GM18507 (cell line): ENCODE measurements around the gene S100A14.

Source experiments
- DNase-seq: peaks from one replicate; pipeline ENCODE4 v3.0.0; 2011; ENCODE audit warnings: low read depth; ENCODE audit not compliant: insufficient read length; ENCODE audit errors: extremely low spot score
- FAIRE-seq: peaks from 2 replicates; lab custom pipeline; 2011; peaks lifted over from hg19 to GRCh38; lab: Jason Lieb, UNC

The S100A14 gene

DNA sequence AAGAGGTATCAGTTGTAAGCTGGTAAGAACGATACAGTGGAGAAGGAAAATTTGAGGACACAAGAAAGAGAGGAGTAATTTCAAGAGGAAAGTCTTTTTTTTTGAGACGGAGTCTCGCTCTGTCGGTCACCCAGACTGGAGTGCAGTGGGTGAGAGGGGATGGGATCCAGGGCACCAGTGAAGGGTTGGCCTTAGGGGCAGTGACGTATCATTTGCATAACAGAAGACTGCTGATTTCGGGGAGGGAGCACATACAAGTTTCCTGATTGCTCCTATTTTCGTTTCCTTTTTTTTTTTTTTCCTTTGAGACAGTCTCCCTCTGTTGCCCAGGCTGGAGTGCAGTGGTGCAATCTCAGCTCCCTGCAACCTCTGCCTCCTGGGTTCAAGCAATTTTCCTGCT is 7.0 kb upstream of the S100A14 start:
- FAIRE-seq (no peak), DNase-seq (no peak)

DNA sequence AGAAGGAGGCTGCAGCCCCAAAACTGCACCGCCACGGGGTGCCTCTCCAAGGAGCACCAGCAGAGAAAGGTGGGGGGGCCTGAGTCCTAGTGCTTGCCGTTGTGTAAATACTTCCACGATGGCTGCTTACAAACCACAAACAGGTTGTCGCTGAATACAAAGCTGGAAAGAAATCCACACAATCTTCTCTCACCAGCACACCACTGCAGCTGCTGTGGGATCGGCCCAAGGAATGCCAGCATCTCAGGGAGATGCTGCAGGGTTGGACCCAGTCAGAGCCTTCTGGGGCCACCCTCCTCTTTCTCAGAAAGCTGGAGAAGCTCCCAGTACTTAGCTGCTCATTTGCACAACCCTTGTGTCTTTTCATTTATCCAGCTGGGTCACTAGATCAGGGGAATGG is 3.0 kb upstream of the S100A14 start:
- FAIRE-seq, result no peak
- DNase-seq, result no peak

DNA sequence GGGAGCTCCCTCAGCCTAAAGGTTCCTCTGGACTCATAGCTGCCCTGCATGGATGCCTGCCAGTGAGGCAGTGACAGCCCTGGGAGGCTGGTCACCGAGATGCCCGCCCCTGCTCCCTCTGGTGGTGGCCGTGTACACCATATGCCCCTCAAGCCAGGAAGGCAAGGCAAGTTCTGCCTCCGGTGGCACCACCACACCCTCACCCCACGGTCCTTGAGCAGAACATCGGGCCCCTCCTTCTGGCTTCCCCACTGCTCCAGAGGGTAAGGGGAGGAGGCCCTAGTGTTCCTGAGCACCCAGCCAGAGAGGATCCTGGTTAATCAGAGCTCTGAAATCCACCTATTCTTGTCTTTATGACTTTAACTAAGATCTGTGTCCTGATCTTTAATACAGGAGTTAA is 1.5 kb upstream of the S100A14 start:
- DNase-seq (peak; percentile 58), FAIRE-seq (peak; percentile 75)

DNA sequence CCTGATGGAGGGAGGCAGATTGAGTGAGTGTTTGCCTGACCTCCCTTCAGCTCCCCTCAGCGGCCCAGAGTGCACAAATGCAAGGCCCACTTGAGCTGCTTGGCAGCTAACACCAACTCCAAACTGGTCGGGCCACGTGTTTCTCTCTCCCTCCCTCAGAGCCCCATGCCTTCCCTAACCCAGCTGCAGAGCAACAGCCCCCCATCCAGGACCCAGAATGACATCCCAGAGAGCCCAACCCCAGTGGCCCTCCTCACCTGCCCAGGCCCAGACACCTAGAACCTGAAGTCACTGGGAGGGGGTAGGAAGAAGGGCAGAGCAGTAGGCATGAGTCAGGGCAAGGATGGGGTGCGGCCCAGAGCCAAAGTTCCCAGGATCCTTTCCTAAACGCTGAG is 789 bp upstream of the S100A14 start:
- FAIRE-seq, result no peak

DNA sequence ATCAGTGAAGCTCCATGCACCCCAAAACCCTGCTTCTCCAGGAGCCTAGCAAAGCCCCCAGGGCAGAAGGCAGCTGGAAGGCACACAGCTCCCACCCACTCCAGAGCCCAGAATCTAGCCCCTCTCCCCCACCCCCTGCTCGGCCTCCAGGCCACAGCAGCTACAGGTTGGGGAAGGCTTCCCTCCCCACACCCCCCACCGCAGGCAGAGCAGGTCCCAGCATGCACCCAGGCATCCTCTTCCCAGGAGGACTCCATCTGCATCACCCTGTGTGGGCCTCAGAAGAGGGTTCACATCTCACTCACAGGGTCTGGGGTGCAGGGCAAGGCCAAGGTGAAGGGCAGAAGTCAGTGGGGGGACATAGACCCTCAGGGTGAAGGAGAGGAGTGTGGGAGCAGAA is 719 bp downstream of the S100A14 start:
- FAIRE-seq (no peak), DNase-seq (no peak)

More for the DNA sequence above, 789 bp upstream of the S100A14 start:
- no peak for DNase-seq

DNA sequence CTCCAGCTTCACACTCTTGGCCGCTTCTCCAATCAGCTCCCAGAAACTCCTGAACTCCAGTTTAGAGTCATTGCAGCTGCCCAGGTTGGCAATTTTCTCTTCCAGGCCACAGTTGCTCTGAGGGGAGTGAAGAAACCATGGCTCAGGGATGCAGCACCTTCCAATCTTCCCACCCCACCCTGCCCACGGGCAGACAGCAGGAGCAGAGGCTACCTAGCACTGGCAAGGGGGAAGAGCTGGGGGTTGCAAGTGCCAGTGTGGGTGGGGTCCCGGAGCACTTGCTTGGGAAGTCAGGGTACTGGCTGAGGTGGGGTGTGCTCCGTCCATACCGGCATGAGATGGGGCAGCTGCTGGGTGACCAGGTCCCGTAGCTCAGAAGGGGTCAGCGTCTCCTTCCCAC is 1.2 kb downstream of the S100A14 start:
- no peak for DNase-seq
- no peak for FAIRE-seq

DNA sequence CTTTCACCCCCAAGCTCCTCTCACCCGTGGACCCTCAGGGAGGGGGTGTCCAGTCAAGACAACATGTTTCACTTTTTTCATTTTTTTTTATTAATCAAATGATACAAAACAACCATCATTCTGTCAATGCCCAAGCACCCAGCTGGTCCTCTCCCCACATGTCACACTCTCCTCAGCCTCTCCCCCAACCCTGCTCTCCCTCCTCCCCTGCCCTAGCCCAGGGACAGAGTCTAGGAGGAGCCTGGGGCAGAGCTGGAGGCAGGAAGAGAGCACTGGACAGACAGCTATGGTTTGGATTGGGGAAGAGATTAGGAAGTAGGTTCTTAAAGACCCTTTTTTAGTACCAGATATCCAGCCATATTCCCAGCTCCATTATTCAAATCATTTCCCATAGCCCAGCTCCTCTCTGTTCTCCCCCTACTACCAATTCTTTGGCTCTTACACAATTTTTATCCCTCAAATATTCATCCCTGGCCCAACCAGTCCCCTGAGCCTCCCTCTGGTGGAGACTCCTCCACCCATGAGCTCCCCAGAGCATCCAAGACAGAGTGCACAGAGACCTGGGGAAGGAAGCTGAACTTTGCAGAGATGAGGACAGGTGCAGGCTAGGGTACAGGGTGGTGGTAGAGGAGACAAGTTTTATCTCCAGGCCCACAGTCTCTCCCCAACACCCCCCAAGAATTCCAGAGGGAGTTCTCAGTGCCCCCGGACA is 1.8 kb downstream of the S100A14 start:
- FAIRE-seq (no peak), DNase-seq (no peak)

DNA sequence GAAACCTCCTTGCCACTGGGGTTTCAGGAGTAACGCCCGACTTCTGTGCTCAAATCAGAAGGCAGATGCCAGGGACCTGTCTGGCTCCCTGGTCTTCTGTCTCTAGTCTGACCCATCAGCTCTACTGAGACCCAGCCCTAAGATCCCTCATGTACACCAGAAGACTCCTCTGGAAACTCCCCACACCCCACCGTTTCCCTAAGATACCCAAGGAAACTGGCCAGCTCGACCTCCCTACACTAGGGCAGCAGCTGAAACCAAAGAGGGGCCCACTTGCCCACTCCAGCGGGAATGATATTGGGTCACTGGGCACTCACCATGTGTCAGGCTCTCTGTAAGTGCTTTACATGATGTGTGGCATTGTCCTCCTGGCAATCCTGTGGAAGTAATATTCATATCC is 2.7 kb downstream of the S100A14 start:
- no peak for FAIRE-seq
- no peak for DNase-seq

DNA sequence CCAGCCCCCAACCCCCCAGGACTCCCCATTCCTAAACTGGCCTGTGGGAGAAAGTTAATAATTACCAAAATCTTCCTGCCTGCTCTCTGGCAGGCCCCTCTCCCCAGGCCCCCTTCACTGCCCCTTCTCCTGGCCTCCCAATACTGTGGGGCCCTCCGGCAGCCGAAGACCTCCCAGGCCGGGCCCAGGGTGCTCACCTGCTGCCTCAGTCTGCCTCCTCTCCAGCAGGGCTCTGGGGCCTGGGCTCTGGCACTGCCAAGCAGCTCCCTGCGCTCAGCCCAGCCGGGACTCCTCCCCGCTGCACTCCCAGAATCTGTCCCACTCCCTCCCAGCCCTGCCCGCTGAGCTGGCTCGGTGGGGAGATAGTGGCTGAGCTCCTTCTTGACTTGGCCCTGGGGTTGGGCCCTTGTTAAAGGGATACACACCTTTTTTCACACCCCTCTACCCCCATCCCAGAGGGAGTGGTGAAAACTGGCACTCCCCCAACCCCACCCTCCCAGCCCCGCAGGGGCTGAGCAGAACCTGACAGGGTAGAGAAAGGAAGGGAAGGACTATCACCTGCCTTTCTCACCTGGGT is 3.3 kb downstream of the S100A14 start, which contains the start of gene S100A16:
Gene S100A16 (minus strand): TSS at position 383 of the 577 bp plus-strand sequence. CDS start 4,986 bp downstream, outside the sequence.
- no peak for DNase-seq
- no peak for FAIRE-seq

DNA sequence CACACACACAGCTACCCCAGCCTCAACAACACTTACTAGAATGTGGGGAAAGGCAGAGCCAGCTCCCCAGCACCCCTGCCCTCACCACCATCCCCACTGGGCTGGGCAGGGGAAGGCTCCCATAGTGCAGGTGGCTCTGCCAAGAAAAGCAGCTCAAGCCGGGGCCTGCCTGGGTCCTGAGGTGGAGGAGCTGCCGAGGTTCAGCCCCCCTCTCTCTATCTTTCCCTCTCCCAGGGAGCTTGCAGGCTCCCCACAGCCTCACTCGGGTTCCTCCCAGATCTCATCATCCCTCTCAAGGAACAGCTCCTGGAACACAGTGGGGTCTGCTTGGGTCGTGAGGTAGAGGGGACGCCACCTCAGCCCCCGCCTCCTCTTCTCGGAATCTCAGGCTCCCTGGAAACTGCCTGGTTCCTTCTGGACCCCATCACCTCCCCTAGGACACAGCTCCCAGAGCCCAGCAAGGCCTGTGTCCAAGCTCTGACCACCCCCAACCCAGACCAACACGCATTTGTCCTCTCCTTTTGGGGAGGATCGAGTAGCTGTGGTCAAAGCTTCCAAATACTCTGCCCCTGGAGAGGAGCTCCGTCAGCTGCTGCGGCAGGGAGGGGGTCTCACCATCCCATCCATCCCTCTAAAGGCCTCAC is 3.9 kb downstream of the S100A14 start:
- no peak for DNase-seq
- FAIRE-seq, result no peak

DNA sequence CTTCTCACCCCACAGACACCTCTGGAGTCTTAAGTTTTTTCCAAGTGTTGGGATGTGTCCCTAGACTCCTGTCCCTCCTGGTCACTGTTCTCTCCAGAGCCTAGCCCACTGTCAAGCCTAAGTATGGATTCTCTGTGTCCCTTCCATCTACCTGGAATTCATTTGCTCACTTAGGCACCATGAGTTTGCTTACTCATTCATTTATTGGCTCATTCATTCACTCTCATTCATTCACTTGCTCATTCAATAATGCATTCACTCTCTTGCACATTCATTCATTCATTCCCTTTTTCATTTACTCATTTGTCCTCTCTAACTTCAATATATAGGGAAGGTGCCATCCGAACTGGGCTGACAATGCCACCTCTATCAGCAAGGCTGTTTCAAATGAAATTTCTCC is 4.8 kb downstream of the S100A14 start:
- DNase-seq, result no peak
- no peak for FAIRE-seq

DNA sequence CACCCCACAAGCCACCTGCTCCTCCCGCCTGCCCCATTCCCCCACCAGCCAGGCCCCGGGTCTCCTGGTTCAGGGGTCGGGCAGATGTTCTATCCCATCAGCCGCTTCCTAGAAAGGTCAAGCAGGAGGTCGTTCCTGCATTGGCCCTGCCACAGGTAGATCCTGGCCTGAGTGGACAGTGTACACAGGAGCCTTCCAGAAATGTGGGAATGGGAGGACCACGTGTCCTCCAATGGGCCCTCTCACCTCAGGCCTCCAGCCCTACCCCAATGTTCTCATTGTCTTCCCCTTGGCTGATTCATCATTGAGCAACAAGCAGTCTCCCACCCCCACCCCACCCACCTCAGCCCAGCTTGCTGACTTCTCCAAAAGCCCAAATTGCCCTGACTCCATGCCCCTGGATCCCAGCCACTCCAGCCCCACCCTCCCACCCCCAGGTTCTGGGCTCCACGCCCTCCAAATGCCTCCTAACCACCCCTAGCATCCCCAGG is 5.3 kb downstream of the S100A14 start:
- DNase-seq, result no peak
- no peak for FAIRE-seq

DNA sequence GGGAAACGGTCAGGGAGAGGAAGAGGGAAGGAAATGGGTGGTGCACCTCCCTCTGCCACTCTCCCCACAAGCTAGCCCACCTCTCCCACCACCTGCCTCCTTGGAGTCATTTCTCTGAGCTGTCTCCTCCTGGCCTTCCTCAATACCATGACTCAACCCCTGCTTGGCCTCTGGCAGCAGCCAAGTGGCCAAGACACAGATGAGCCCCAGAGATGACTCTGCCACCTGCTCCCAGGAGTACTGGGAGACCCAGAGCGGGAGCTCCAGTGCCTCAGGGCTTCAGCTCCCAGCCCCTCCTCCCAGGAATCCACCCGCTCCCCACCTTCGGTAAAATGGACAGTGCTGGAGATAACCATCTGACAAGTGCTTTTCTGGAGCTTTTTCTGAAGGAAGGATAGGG is 5.8 kb downstream of the S100A14 start:
- no peak for DNase-seq

DNA sequence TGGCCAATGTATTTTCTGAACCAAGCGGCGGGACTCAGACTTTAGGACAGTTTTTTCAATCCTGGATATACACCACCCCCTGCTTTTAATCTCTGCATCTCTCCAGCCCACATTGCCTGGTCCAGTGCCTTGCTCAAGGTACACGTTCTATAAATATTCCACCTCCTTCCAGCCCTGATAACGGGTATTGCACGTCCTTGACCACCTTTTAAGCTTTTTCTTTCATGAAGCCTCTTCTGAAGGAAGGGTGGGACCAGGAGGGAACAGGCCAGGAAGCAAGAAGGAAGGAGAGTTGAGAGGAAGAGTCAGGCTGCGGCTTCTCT is 6.6 kb downstream of the S100A14 start:
- DNase-seq (no peak), FAIRE-seq (no peak)

More for the DNA sequence above, 5.8 kb downstream of the S100A14 start:
- no peak for FAIRE-seq

DNA sequence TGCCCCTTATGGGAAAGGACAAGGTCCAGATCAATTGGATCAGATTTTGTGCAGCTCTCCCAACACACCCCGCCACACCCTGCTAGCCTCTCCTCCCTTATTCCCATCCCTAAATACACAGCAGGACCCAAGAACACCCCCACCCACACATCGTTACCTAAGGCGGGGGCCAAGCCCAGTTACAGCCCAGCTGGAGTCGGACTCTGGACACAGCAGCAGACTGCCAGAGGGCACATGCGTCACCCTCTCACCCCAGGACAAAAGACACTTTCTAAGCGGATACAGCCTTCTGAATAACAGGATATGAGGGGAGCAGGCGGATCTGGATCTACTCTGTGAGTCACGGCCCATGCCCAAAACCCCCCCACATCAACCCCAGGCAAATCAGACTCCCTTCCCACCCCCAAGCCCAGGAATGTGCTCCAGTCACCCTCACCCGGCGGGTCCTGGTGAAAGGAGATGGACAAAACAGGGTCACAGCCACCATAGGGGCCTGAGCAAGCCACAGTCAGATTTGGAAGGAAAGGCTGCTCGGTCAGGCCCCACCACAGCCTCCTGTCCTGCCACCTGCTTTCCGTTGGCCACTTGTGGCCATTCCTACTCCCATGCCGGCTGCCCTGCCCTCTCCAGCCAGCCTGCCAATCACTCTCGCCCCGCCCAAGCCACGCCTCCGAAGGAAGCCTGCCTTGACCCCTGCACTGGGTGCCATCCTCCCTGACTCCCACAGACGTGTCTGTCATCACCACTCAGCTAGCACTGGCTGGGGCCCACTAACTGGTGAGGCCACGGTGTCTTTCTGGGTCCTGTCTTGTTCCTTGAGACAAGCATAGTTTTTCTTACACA is 7.2 kb downstream of the S100A14 start:
- FAIRE-seq (no peak), DNase-seq (no peak)

DNA sequence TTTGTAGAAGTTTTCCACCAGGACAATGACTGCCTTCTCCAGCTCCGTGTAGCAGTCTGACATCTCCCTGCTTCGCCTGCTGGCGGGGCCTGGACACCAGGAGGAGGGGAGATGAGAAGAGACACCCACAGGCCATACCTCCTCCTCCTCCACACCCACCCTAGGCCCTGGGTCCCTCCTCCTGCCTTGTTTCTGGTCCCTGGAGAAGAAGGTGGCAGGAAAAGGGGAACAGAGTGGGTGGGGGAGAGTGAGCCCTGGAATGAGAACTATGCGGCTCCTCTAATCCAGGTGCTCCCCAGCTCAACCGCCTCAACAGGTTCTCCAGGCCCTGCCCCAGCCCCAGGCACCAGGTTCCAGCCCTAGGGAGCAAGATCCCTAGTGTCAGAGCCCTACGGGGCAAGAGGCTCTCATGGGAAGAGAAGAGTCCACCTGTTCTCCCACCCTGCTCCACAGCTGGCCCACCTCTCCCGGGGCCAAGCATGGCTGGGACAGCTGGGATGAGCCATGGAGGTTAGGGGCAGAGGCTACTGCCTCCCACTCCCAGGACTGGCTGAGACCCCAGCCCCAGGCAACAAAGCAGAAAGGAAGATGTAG is 7.9 kb downstream of the S100A14 start:
- no peak for FAIRE-seq
- DNase-seq, result no peak

DNA sequence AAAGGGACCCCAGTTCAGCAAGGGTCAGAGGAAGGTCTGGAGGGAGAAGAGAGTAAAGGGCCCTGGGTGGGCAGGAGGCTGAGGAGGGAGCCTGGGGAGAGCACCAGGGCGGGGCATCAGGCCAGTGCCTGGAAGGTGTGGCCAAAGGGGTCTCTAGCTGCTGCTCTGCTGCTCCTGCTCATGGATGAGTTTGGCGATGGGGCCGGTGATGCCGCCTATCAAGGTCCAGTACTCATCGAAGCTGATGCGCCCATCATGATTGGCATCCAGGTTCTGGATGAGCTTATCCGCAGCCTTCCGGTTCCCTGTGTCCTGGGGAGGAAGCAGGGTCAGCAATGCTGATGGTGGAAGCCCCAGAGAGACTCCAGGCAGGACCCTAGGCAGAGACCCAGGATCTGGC is 8.7 kb downstream of the S100A14 start:
- FAIRE-seq, result no peak
- DNase-seq, result no peak

DNA sequence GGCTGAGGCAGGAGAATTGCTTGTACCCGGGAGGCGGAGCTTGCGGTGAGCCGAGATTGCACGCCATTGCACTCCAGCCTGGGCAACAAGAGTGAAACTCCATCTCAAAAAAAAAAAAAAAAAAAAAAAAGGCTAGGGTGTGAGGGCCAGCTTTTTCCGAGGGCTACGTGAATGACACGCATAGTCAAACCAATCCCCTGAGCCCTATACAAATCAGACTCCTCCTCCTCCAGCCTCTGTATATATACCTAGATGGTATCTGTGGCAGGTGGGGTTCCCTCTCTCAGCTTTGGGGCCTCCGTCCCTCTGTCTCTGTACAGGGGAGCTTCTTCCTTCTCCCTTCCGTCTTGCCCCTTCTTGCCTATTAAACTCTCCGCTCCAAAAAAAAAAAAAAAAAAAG is 9.9 kb downstream of the S100A14 start:
- FAIRE-seq (no peak), DNase-seq (no peak)

DNA sequence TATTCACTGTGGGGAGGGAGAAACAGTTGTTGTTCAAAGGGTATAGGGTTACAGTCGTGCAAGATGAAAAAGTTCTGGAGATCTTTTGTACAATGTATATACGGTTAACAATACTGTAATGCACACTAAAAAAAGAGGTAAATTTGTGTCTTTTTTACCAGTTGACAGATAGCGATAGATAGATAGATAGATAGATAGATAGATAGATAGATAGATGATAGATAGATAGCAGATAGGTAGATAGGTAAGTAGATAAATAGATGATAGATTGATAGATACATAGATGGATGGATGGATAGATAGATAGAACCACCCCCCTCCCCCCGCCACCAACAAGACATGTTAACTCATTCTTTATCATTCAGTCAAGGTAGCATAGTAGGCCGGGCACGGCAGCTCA is 13.4 kb downstream of the S100A14 start:
- FAIRE-seq, result no peak
- no peak for DNase-seq

DNA sequence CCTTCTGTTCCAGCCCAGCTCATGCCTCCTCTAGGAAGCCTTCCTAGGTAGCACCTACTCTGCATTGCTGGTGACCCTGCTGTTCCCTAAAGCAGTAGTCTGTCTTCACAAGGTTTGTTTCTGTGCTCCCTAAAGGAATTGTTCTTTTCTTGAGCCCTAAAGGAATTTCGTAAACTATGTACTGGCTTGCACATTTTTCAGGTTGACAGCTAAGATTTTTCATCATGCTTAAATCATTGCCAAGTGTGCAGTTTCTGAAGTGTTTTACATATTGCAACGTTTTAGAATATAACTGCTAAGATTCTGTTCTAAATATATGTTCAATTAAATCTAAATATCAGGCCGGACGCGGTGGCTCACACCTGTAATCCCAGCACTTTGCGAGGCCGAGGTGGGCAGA is 16.3 kb downstream of the S100A14 start:
- DNase-seq, result no peak
- no peak for FAIRE-seq
